Stomach (tissue), 4 donors: Measurements from ENCODE around the gene LSMEM2.

Experiments
- EP300 ChIP-seq: sonication (generic); formaldehyde crosslinking; IDR thresholded peaks from one replicate; pipeline ENCODE4 v1.6.1; 2017; ENCODE audit warnings: antibody characterized with exemption
- TF ChIP-seq, protein P1 (sequence below), 7 experiments: fragments of 450-650 bp in 4 of 7; fragments of 200-600 bp in 3 of 7; sonication (generic) in 3 of 7; IDR thresholded peaks; one replicate each; pipeline ENCODE4 v1.5.1; 2016 to 2019; ENCODE audit warnings: antibody characterized with exemption in 7 of 7, control low read depth in 2 of 7, mild to moderate bottlenecking in 1 of 7

DNA sequence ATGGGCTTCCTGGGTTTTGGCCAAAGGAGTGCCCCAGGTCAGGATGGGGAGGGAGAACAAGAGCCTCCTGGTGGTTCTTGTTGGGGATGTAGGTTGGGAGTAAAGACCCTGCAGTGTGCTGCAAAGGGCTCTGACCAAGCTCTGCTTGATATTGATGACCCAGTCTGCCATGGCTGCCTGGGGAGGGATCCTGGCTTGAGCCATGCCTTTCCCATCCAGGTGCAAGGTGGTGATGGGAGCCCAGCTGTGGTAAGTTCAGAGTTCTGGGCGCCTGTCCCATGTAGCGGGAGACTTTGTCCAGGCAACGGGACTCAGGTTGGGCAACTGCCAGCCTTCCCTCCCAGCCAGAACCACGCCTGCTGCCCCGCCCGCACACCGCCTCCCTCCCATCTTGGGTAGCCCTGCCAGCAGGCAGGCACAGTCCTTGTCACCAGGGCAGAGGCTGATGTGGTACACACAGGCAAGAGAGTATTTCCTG is 40.3 kb upstream of the LSMEM2 start:
- TF ChIP-seq, protein P1, sequence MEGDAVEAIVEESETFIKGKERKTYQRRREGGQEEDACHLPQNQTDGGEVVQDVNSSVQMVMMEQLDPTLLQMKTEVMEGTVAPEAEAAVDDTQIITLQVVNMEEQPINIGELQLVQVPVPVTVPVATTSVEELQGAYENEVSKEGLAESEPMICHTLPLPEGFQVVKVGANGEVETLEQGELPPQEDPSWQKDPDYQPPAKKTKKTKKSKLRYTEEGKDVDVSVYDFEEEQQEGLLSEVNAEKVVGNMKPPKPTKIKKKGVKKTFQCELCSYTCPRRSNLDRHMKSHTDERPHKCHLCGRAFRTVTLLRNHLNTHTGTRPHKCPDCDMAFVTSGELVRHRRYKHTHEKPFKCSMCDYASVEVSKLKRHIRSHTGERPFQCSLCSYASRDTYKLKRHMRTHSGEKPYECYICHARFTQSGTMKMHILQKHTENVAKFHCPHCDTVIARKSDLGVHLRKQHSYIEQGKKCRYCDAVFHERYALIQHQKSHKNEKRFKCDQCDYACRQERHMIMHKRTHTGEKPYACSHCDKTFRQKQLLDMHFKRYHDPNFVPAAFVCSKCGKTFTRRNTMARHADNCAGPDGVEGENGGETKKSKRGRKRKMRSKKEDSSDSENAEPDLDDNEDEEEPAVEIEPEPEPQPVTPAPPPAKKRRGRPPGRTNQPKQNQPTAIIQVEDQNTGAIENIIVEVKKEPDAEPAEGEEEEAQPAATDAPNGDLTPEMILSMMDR (IDR thresholded peaks at IDR 0.05): no peak
- no peak for TF ChIP-seq EP300
